Panc1 (cell line): ENCODE data around the gene ZDHHC11B. TPM values are rescaled to one million over a fixed set of nuclear protein-coding genes. Genes with fewer than 3 reads are reported as not detected.
"Not testable (repeated sequence)": the region's sequence is repeated elsewhere in the genome, so short reads cannot be mapped to it uniquely, and the experiment has no call there.

ENCODE experiments used
- ATAC-seq: fragments of 200-7000 bp; cut with Tn5 transposase; 2 replicates; pipeline ENCODE4 v1.9.1; 2020; ENCODE audit warnings: mild to moderate bottlenecking, moderate library complexity
- BruUV-seq: library from RNA; stranded (reverse); fragments of 400-500 nt; replicated peaks from 2 replicates; lab custom pipeline; 2021; lab: Mats Ljungman, UMichigan
- CTCF ChIA-PET: fragments of 300-600 bp; sonication (Branson Sonifier 250); formaldehyde crosslinking; loops from one replicate; lab custom pipeline; 2022; ENCODE audit warnings: antibody characterized with exemption; lab: Charles Lee
- POLR2A ChIA-PET: fragments of 300-600 bp; sonication (Branson Sonifier 250); formaldehyde crosslinking; loops from one replicate; lab custom pipeline; 2022; ENCODE audit warnings: antibody characterized with exemption; lab: Charles Lee
- DNase-seq: peaks from one replicate; pipeline ENCODE4 v3.0.0-alpha.2; 2010; ENCODE audit warnings: low read depth, low spot score
- H3K27ac ChIP-seq: 2 replicates; pipeline ENCODE4 v1.5.1; 2011; ENCODE audit warnings: mild to moderate bottlenecking, low read length, inconsistent platforms
- H3K27me3 ChIP-seq: fragments of 200-500 bp; sonication (Bioruptor generic); 2 replicates; pipeline ENCODE4 v1.6.0; 2014; ENCODE audit warnings: low read length, inconsistent platforms; ENCODE audit not compliant: control insufficient read depth, insufficient read depth
- H3K36me3 ChIP-seq: fragments of 200-500 bp; sonication (Bioruptor generic); 2 replicates; pipeline ENCODE4 v1.5.1; 2014; ENCODE audit warnings: inconsistent platforms, mild to moderate bottlenecking, low read length, moderate library complexity; ENCODE audit not compliant: control insufficient read depth, insufficient read depth
- H3K4me1 ChIP-seq: 2 replicates; pipeline ENCODE4 v1.5.1; 2011; ENCODE audit warnings: inconsistent platforms, mild to moderate bottlenecking, low read length, moderate library complexity; ENCODE audit not compliant: control insufficient read depth, insufficient read depth
- H3K4me3 ChIP-seq, 2 experiments: 2 replicates each; pipeline ENCODE4 v1.5.1; 2011 to 2012; ENCODE audit warnings: low read depth in 2 of 2, low read length in 2 of 2, mild to moderate bottlenecking in 2 of 2, inconsistent platforms in 1 of 2, moderate library complexity in 1 of 2
- H3K9me3 ChIP-seq: fragments of 200-500 bp; sonication (Bioruptor generic); 2 replicates; pipeline ENCODE4 v1.5.1; 2014; ENCODE audit warnings: low read depth, mild to moderate bottlenecking, inconsistent platforms, low read length, moderate library complexity; ENCODE audit not compliant: control insufficient read depth, insufficient read depth
- CTCF ChIP-seq: fragments of 450-650 bp; IDR thresholded peaks from 2 replicates; pipeline ENCODE4 v1.5.1; 2017; ENCODE audit warnings: mild to moderate bottlenecking
- POLR2AphosphoS5 ChIP-seq: IDR thresholded peaks from 2 replicates; pipeline ENCODE4 v1.6.1; 2012; ENCODE audit warnings: mild to moderate bottlenecking, low read depth, low read length, moderate library complexity
- REST ChIP-seq, 2 experiments: IDR thresholded peaks; 2 replicates each; pipeline ENCODE4 v1.6.1; 2011 to 2012; ENCODE audit warnings: low read depth in 2 of 2, control low read depth in 1 of 2, low read length in 1 of 2, mild to moderate bottlenecking in 1 of 2, moderate library complexity in 1 of 2; ENCODE audit not compliant: insufficient read depth in 1 of 2
- SIN3A ChIP-seq: IDR thresholded peaks from 2 replicates; pipeline ENCODE4 v1.6.1; 2012; ENCODE audit warnings: low read depth, mild to moderate bottlenecking, low read length, moderate library complexity, borderline replicate concordance; ENCODE audit not compliant: insufficient read depth
- TCF7L2 ChIP-seq: IDR thresholded peaks from 2 replicates; pipeline ENCODE4 v1.6.1; 2011; ENCODE audit warnings: mild to moderate bottlenecking, low read depth, low read length, inconsistent platforms
- in situ Hi-C: cut with HindIII; loops from 2 replicates; pipeline ENCODE4 v1.10.0; 2016; ENCODE audit warnings: low sequenced_read_pairs, low pct_unique_long_range_greater_than_20kb
- intact Hi-C: fragments of 100-400 bp; cut with micrococcal nuclease; formaldehyde crosslinking; loops from one replicate; pipeline ENCODE4 v1.10.0; 2022; ENCODE audit not compliant: unreplicated experiment
- total RNA-seq: library from RNA; stranded (reverse); gene quantifications from one replicate; pipeline ENCODE4 v1.2.1, GENCODE V29; 2021; ENCODE audit not compliant: unreplicated experiment

Gene ZDHHC11B
- total RNA-seq, 1 experiment from 2014 or later, result 1.4 TPM

GRCh38 chr5:763397-763796 lies 21.1 kb downstream of the ZDHHC11B start:
- intact Hi-C loops, result no loop called here
- CTCF ChIA-PET, result no interaction called here

GRCh38 chr5:762996-763395 lies 21.5 kb downstream of the ZDHHC11B start:
- DNase-seq, H3K27me3 ChIP-seq, ATAC-seq, intact Hi-C loops, BruUV-seq, H3K4me3 ChIP-seq, POLR2A ChIA-PET, H3K9me3 ChIP-seq, H3K27ac ChIP-seq, H3K4me1 ChIP-seq, in situ Hi-C loops, H3K36me3 ChIP-seq: not testable (repeated sequence)
- CTCF ChIA-PET, result interaction anchor here (0.6 kb wide), 1 partner anchor 442 kb away, joined by 3 read pairs; no protein-coding TSS in a partner anchor

More at GRCh38 chr5:763397-763796, 21.1 kb downstream of the ZDHHC11B start:
- ATAC-seq, result no peak
- Histone ChIP-seq H3K27ac (no peak overlapping the region), H3K36me3 (no peaks in the 10 kb centered on the region), H3K4me1 (peaks cover 8% of the 10 kb centered on the region; the same call in 1 of the 2 replicates), H3K9me3 (no peaks in the 10 kb centered on the region), H3K4me3 (no peak overlapping the region), H3K27me3 (no peaks in the 10 kb centered on the region)
- BruUV-seq, result no TSS peak
- in situ Hi-C loops, result no loop called here
- DNase-seq, result no peak
- POLR2A ChIA-PET, result no interaction called here
- TF ChIP-seq REST (IDR thresholded peaks at IDR 0.05; ENCODE audit: insufficient read depth in 1 of 2, low read depth in 2 of 2, low read length in 1 of 2) (no peak), TCF7L2 (no peak), POLR2AphosphoS5 (no peak), CTCF (no peak), SIN3A (no peak)

- DNase-seq, result no peak
- Histone ChIP-seq H3K9me3 (no peaks in the 10 kb centered on the region), H3K4me3 (no peak overlapping the region), H3K36me3 (no peaks in the 10 kb centered on the region), H3K27me3 (no peaks in the 10 kb centered on the region), H3K27ac (no peak overlapping the region), H3K4me1 (peaks cover 8% of the 10 kb centered on the region; the same call in 1 of the 2 replicates)
- intact Hi-C loops (no loop called here), in situ Hi-C loops (no loop called here)
- TF ChIP-seq TCF7L2 (no peak), CTCF (no peak), REST (IDR thresholded peaks at IDR 0.05; ENCODE audit: insufficient read depth in 1 of 2, low read depth in 2 of 2, low read length in 1 of 2) (no peak), SIN3A (no peak), POLR2AphosphoS5 (no peak)
- ATAC-seq, result no peak
- ChIA-PET CTCF (no interaction called here), POLR2A (no interaction called here)
- no TSS peak for BruUV-seq
Observed at GRCh38 chr5:761854-762710, 22.4 kb downstream of the ZDHHC11B start.
